ENCODE data around the gene MARVELD2.
"Not testable (repeated sequence)": the region's sequence is repeated elsewhere in the genome, so short reads cannot be mapped to it uniquely, and the experiment has no call there.

MARVELD2 gene

GRCh38 chr5:69450116-69450515 is 35.2 kb downstream of the MARVELD2 start:
- DNase-seq = no peak

GRCh38 chr5:69450527-69450926 is 35.6 kb downstream of the MARVELD2 start:
- not testable (repeated sequence) for DNase-seq

- DNase-seq = no peak
These were observed 37.2 kb downstream of the MARVELD2 start for GRCh38 chr5:69451941-69452647.

GRCh38 chr5:69453487-69453886 is 38.6 kb downstream of the MARVELD2 start:
- DNase-seq = not testable (repeated sequence)

DNA sequence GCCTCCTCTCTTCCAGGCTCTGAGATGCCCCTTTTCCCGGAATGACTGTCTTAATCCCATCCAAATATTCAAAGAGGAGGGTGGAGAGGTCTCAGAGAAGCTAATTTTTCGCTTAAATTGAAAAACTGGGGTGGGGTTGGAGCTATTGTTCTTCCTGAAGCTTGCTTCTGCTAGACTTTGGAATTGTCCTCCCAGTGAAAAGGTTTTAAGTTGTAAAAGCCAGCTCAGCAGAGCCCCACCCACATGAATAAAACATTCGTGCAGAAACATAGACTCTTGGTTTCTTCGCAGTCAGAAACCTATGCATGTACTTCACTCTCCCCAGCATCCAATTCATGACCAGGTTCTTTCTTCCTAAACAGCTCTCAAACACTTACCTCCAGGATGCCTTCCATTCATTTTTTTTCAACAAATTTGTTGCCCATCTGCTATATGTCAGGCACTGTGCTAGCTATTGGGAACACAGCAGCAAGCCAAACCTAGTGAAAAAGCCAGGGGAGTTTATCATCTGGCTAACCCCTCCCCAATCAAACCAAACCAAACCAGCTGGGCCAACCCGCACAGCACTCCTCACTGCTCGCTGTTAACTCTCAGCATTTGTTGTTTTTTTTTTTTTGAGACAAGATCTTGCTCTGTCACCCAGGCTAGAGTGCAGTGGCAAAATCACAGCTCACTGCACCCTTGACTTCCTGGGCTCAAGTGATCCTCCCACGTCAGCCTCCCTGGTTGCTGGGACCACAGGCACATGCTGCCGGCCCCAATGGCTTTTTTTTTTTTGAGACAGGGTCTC is 39.7 kb downstream of the MARVELD2 start:
- DNase-seq = no peak

DNA sequence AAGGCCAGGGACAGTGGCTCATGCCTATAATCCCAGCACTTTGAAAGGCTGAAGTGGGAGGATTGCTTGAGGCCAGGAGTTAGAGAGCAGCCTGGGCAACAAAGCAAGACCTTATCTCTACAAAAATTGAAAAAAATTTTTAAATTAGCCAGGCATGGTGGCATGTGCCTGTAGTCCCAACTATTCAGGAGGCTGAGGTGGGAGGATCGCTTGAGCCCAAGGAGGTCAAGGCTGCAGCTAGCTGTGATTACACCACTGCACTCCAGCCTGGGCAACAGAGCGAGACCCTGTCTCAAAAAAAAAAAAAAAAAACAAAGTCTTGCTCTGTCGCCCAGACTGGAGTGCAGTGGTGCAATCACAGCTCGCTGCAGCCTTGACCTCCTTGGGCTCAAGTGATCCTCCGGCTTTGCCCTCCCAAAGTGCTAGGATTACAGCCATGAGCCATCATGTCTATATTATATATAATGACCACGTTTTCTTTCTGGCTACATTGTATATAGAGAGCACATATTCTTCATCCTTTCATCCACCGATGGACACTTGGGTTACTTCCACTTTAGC is 40.6 kb downstream of the MARVELD2 start:
- not testable (repeated sequence) for DNase-seq

GRCh38 chr5:69462170-69462569 is 47.3 kb downstream of the MARVELD2 start:
- no peak for DNase-seq

DNA sequence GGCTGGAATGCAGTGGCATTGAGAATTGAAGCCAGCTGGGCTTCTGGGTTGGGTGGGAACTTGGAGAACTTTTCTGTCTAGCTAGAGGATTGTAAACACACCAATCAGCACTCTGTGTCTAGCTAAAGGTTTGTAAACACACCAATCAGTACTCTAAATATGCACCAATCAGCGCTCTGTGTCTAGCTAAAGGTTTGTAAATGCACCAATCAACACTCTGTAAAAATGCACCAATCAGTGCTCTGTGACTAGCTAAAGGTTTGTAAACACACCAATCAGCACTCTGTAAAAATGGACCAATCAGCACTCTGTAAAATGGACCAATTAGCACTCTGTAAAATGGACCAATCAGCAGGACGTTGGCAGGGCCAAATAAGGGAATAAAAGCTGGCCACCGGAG is 51.5 kb downstream of the MARVELD2 start:
- not testable (repeated sequence) for DNase-seq

GRCh38 chr5:69467442-69468225 is 52.7 kb downstream of the MARVELD2 start:
- no peak for DNase-seq

GRCh38 chr5:69468631-69469030 is 53.7 kb downstream of the MARVELD2 start:
- no peak for DNase-seq

- not testable (repeated sequence) for DNase-seq
These were observed 56.6 kb downstream of the MARVELD2 start for GRCh38 chr5:69471516-69471915.

- DNase-seq = not testable (repeated sequence)
These were observed 57.7 kb downstream of the MARVELD2 start for GRCh38 chr5:69472535-69473143.

DNA sequence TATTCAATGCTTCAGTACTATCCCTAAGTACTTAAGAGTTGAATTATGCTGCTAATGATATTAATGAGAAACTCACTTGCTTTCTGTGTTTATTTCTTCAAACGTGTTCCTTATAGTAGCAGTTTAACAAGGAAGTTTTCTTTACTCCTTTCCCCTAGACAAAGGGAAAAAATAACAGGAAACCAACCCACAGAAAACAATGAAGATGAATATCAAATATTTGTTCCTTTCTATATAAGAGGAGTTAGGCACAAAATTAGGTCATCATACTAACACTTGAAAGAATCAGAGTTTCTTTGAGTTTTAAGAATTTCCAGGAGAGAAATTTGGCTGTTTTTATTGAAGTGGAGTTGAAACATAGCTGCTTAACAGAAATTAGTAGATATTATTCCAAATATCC is 62.3 kb downstream of the MARVELD2 start:
- DNase-seq = no peak

GRCh38 chr5:69478296-69478695 is 63.4 kb downstream of the MARVELD2 start:
- DNase-seq = not testable (repeated sequence)

DNA sequence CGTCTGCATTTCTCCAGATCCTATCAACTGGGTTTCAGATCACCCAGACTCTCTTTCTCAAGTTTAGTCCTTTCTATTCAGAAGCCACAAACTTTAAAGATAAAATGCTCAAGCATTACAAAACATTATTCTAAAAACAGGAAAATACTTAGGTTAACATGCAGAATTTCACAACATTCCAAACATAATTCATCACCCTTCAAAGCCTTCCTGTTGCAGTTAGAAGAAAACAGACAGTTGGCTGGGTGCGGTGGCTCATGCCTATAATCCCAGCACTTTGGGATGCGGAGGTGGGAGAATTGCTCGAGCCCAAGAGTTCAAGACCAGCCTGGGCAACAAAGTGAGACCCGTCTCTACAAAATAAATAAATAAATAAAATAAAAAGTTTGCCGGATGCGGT is 70.0 kb downstream of the MARVELD2 start:
- DNase-seq = no peak

DNA sequence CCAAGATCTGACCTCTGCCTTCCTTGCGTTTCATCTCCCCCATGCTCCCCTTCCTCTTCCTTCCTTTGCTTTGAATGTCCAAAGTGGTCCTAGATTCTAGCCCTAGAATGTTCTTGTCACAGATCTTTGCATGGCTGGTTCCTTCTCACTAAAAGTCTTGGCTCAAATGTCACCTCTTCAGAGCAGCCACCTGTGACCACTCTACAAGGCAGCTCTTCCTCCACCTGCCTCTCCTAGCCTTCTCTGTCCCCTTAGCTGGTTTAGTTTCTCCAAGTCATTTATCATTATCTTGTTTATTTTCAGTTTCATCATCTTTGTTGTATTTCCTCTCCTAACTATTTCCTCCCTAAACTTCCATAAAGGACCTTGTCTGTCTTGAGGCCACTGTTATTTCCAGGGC is 70.6 kb downstream of the MARVELD2 start:
- no peak for DNase-seq

GRCh38 chr5:69489246-69489645 is 74.3 kb downstream of the MARVELD2 start:
- no peak for DNase-seq

DNA sequence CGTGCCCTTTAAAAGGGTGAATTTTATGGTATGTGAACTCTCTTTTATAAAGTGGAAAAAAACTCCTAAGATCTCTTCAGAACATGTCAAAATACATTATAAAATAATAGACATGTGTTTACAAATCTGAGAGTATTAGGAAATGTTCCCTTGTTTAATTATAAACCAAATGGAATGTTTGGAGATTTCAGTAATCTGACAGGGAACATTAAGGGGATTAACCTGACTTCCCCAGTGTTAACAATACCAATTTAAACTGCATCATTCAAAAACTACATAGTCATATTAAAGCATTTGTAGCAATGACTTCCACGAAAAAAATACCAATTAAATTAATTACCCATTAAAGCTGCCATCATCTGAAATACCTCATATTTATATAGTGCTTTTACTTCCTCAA is 76.1 kb downstream of the MARVELD2 start:
- DNase-seq = no peak

GRCh38 chr5:69491838-69492390 is 77.0 kb downstream of the MARVELD2 start:
- no peak for DNase-seq

GRCh38 chr5:69492391-69492922 is 77.5 kb downstream of the MARVELD2 start, which contains the start of gene OCLN:
OCLN (plus strand) TSS chr5:69492790; CDS start chr5:69504245, 11,455 bp downstream.
- no peak for DNase-seq

GRCh38 chr5:69492923-69493395 is 78.0 kb downstream of the MARVELD2 start:
- DNase-seq = no peak

Data from activated CD4-positive, alpha-beta T cell treated with anti-CD3 and anti-CD28 coated beads for 4 hours (primary cell).